GM12878 (cell line): Measurements from ENCODE around the gene ZCCHC2. TPM values are rescaled to one million over a fixed set of nuclear protein-coding genes. Genes with fewer than 3 reads are reported as not detected.

Source experiments
- ATAC-seq: fragments of 200-7000 bp; cut with Tn5 transposase; 3 replicates; pipeline ENCODE4 v1.9.1; 2020; ENCODE audit warnings: mild to moderate bottlenecking, moderate library complexity
- BruUV-seq: library from RNA; stranded (reverse); fragments of 400-500 nt; replicated peaks from 2 replicates; lab custom pipeline; 2021; lab: Mats Ljungman, UMichigan
- CTCF ChIA-PET: fragments of 300-600 bp; sonication (Branson Sonifier 250); formaldehyde crosslinking; extraction: SDS; loops from one replicate; lab custom pipeline; 2021; ENCODE audit warnings: inconsistent platforms; lab: Yijun Ruan, JAX
- POLR2A ChIA-PET: fragments of 350-600 bp; formaldehyde crosslinking; extraction: SDS; loops from one replicate; lab custom pipeline; 2021; ENCODE audit warnings: inconsistent platforms; lab: Charles Lee
- RAD21 ChIA-PET: fragments of 300-600 bp; sonication (Branson Sonifier 250); formaldehyde crosslinking; loops from one replicate; lab custom pipeline; 2023; ENCODE audit warnings: antibody characterized with exemption; ENCODE audit not compliant: unreplicated experiment; lab: Charles Lee
- SMC1A ChIA-PET: fragments of 300-600 bp; sonication (Branson Sonifier 250); formaldehyde crosslinking; loops from one replicate; lab custom pipeline; 2023; ENCODE audit not compliant: unreplicated experiment, uncharacterized antibody; lab: Charles Lee
- DNase-seq: peaks from one replicate; pipeline ENCODE4 v3.0.0-alpha.2; 2011; ENCODE audit warnings: low read depth, low spot score
- FAIRE-seq: peaks from 3 replicates; lab custom pipeline; 2011; peaks lifted over from hg19 to GRCh38; lab: Jason Lieb, UNC
- H2AFZ ChIP-seq: 2 replicates; pipeline ENCODE4 v1.6.0; 2011; ENCODE audit warnings: low read depth, low read length, control low read depth; ENCODE audit not compliant: control insufficient read depth
- H3K27ac ChIP-seq: 2 replicates; pipeline ENCODE4 v1.5.1; 2011; ENCODE audit warnings: control low read depth; ENCODE audit not compliant: control insufficient read depth, insufficient read depth
- H3K27me3 ChIP-seq, 2 experiments: replicated peaks in 1 of 2; 2 replicates each; pipeline versions ENCODE4 v1.6.0 to v1.6.1; 2011; ENCODE audit warnings: low read length in 1 of 2; ENCODE audit not compliant: control insufficient read depth in 2 of 2, insufficient read depth in 2 of 2
- H3K36me3 ChIP-seq, 2 experiments: 2 replicates each; pipeline ENCODE4 v1.5.1; 2011; ENCODE audit warnings: low read length in 1 of 2; ENCODE audit not compliant: control insufficient read depth in 2 of 2, insufficient read depth in 2 of 2
- H3K4me1 ChIP-seq: 2 replicates; pipeline ENCODE4 v1.6.1; 2011; ENCODE audit warnings: mild to moderate bottlenecking, low read length, moderate library complexity, mixed read lengths; ENCODE audit not compliant: control insufficient read depth, insufficient read depth
- H3K4me2 ChIP-seq: 2 replicates; pipeline ENCODE4 v1.6.0; 2011; ENCODE audit warnings: control low read depth; ENCODE audit not compliant: control insufficient read depth, insufficient read depth
- H3K4me3 ChIP-seq: fragments of 200-600 bp; sonication (generic); 2 replicates; pipeline ENCODE4 v1.5.1; 2016
- H3K79me2 ChIP-seq: 2 replicates; pipeline ENCODE4 v1.6.0; 2011; ENCODE audit warnings: low read length; ENCODE audit not compliant: control insufficient read depth, insufficient read depth
- H3K9ac ChIP-seq: 2 replicates; pipeline ENCODE4 v1.8.0; 2011; ENCODE audit warnings: low read length, control low read depth, mixed read lengths; ENCODE audit not compliant: control insufficient read depth, insufficient read depth
- H3K9me3 ChIP-seq: replicated peaks from 3 replicates; pipeline ENCODE4 v1.5.1; 2011; ENCODE audit warnings: mild to moderate bottlenecking, low read length; ENCODE audit not compliant: control insufficient read depth, insufficient read depth
- H4K20me1 ChIP-seq: 2 replicates; pipeline ENCODE4 v1.6.0; 2011; ENCODE audit not compliant: control insufficient read depth, insufficient read depth
- BCL11A ChIP-seq: IDR thresholded peaks from 2 replicates; pipeline ENCODE4 v1.6.1; 2011; ENCODE audit warnings: low read depth, low read length
- BHLHE40 ChIP-seq, 2 experiments: fragments of 450-650 bp in 1 of 2; IDR thresholded peaks; 2 replicates each; pipeline ENCODE4 v1.6.1; 2011 to 2017; ENCODE audit warnings: low read depth in 2 of 2, borderline replicate concordance in 1 of 2, improper control_type of control experiment in 1 of 2, low read length in 1 of 2, mild to moderate bottlenecking in 1 of 2
- CEBPB ChIP-seq, 2 experiments: fragments of 150-350 bp in 1 of 2; IDR thresholded peaks; 2 replicates each; pipeline ENCODE4 v1.6.1; 2012 to 2014; ENCODE audit warnings: low read depth in 2 of 2, low read length in 2 of 2, borderline replicate concordance in 1 of 2, inconsistent platforms in 1 of 2
- ESRRA ChIP-seq: IDR thresholded peaks from 2 replicates; pipeline ENCODE4 v1.6.1; 2012; ENCODE audit warnings: mild to moderate bottlenecking, low read length, improper control_type of control experiment
- IRF4 ChIP-seq: IDR thresholded peaks from 2 replicates; pipeline ENCODE4 v1.6.1; 2011; ENCODE audit warnings: low read depth, low read length
- MLLT1 ChIP-seq: fragments of 450-650 bp; IDR thresholded peaks from 2 replicates; pipeline ENCODE4 v1.6.1; 2016; ENCODE audit warnings: mild to moderate bottlenecking
- MYB ChIP-seq: fragments of 150-350 bp; IDR thresholded peaks from 2 replicates; pipeline ENCODE4 v1.6.1; 2014; ENCODE audit warnings: mild to moderate bottlenecking, low read depth, low read length, borderline replicate concordance
- NFXL1 ChIP-seq: fragments of 450-650 bp; IDR thresholded peaks from 2 replicates; pipeline ENCODE4 v1.6.1; 2017; ENCODE audit warnings: antibody characterized with exemption, mild to moderate bottlenecking, borderline replicate concordance
- NFYA ChIP-seq: IDR thresholded peaks from 2 replicates; pipeline ENCODE4 v1.6.1; 2011; ENCODE audit warnings: low read depth, mild to moderate bottlenecking, low read length, improper control_type of control experiment, borderline replicate concordance
- NR2C1 ChIP-seq: fragments of 450-650 bp; IDR thresholded peaks from 2 replicates; pipeline ENCODE4 v1.6.1; 2017; ENCODE audit warnings: antibody characterized with exemption, mild to moderate bottlenecking, moderate library complexity
- PRDM15 ChIP-seq: fragments of 450-650 bp; formaldehyde crosslinking; IDR thresholded peaks from 2 replicates; pipeline ENCODE4 v1.4.0; 2020; ENCODE audit warnings: mild to moderate bottlenecking, moderate library complexity
- SIX5 ChIP-seq: IDR thresholded peaks from 2 replicates; pipeline ENCODE4 v1.6.1; 2011; ENCODE audit warnings: mild to moderate bottlenecking, low read depth, low read length, moderate library complexity; ENCODE audit not compliant: severe bottlenecking
- SUPT20H ChIP-seq: IDR thresholded peaks from 2 replicates; pipeline ENCODE4 v1.6.1; 2011; ENCODE audit warnings: low read depth, mild to moderate bottlenecking, low read length, moderate library complexity, borderline replicate concordance; ENCODE audit not compliant: control insufficient read depth
- WRNIP1 ChIP-seq: IDR thresholded peaks from 2 replicates; pipeline ENCODE4 v1.6.1; 2011; ENCODE audit warnings: low read depth, low read length, improper control_type of control experiment, borderline replicate concordance
- ZBTB33 ChIP-seq: fragments of 450-650 bp; IDR thresholded peaks from 2 replicates; pipeline ENCODE4 v1.6.1; 2017; ENCODE audit warnings: mild to moderate bottlenecking
- ZNF217 ChIP-seq: fragments of 450-650 bp; IDR thresholded peaks from 2 replicates; pipeline ENCODE4 v1.6.1; 2017; ENCODE audit warnings: antibody characterized with exemption, mild to moderate bottlenecking
- WGBS: methylation state at CpG from one replicate; pipeline ENCODE4 v1.1.6; 2016; ENCODE audit warnings: low lambda C conversion rate; ENCODE audit not compliant: insufficient replicate concordance, insufficient coverage; ENCODE audit errors: missing lambda C conversion rate; 5-methylcytosine and 5-hydroxymethylcytosine counted together
- in situ Hi-C: fragments of 300-500 bp; cut with MboI; formaldehyde crosslinking; loops from 9 replicates; pipeline ENCODE4 v1.14.3; 2018; ENCODE audit warnings: mixed read lengths
- intact Hi-C: fragments of 100-400 bp; cut with micrococcal nuclease; formaldehyde crosslinking; loops from one replicate; pipeline ENCODE4 v1.14.2; 2022; ENCODE audit not compliant: unreplicated experiment
- polyA plus RNA-seq, 11 experiments: library from polyadenylated mRNA; depleted of rRNA in 4 of 11; unstranded in 6 of 11; stranded (reverse) in 5 of 11; fragments of >200 nt; fragmentation: Nextera tagmentation in 4 of 11; fragmentation: Illumina TruSeq in 1 of 11; extraction: Ambion mirVana in 4 of 11; extraction: Trizol in 1 of 11; gene quantifications; 1 replicate in 1 of 11; 2 replicates in 10 of 11; pipeline versions ENCODE4 v1.2.1 to v1.2.3, GENCODE V29; 2011 to 2016; ENCODE audit warnings: inconsistent platforms in 2 of 11, missing spikeins in 2 of 11, low read depth in 1 of 11
- total RNA-seq, 4 experiments: library from RNA; depleted of rRNA in 3 of 4; stranded (reverse); fragments of >200 nt in 3 of 4; fragmentation: Illumina TruSeq in 1 of 4; extraction: Trizol in 1 of 4; gene quantifications; 2 replicates each; pipeline versions ENCODE4 v1.2.1 to v1.2.3, GENCODE V29; 2013 to 2021

Gene ZCCHC2
- total and polyA plus RNA-seq, 10 of the 15 experiments (the other 5 are each of a cell fraction or from before 2014, with no cell fraction given) = 1.7 to 17.4 (median 8.6) TPM

GRCh38 chr18:62516242-62516641, 6.6 kb upstream of the ZCCHC2 start:
- DNase-seq (no peak), ATAC-seq (no peak), FAIRE-seq (no peak)
- RAD21 ChIA-PET = no interaction called here
- 43% methylated on average over 1 of the region's 1 CpG for WGBS
- no peak overlapping the region for H3K4me2 ChIP-seq
- no peaks in the 10 kb centered on the region for H3K36me3 ChIP-seq
- H3K9ac ChIP-seq = no peak overlapping the region
- no peaks in the 10 kb centered on the region for H3K79me2 ChIP-seq
- H3K9me3 ChIP-seq = peaks cover 6% of the 10 kb centered on the region
- intact Hi-C loops = no loop called here
- H3K4me1 ChIP-seq = no peaks in the 10 kb centered on the region
- SMC1A ChIA-PET = interaction anchor here (1.0 kb wide), 1 partner anchor 90 kb away, joined by 3 read pairs; no protein-coding TSS in a partner anchor
- CTCF ChIA-PET = interaction anchor here (1.5 kb wide), 1 partner anchor 91 kb away, joined by 3 read pairs; no protein-coding TSS in a partner anchor
- H2AFZ ChIP-seq = no peak overlapping the region
- H3K4me3 ChIP-seq = no peak overlapping the region
- in situ Hi-C loops = no loop called here
- BruUV-seq = no TSS peak
- H3K27ac ChIP-seq = no peak overlapping the region
- peaks cover 0 to 3% of the 10 kb centered on the region in 2 experiments; a peak in 2 of 4 replicates for H3K27me3 ChIP-seq
- no peaks in the 10 kb centered on the region for H4K20me1 ChIP-seq
- POLR2A ChIA-PET = no interaction called here
- TF ChIP-seq SUPT20H (no peak), CEBPB (IDR thresholded peaks at IDR 0.05; ENCODE audit: borderline replicate concordance in 1 of 2, low read depth in 2 of 2, low read length in 2 of 2) (no peak), NFXL1 (no peak), MLLT1 (no peak), ZNF217 (no peak), WRNIP1 (no peak), ZBTB33 (no peak), SIX5 (no peak), MYB (no peak), BHLHE40 (IDR thresholded peaks at IDR 0.05; ENCODE audit: borderline replicate concordance in 1 of 2, low read depth in 2 of 2, low read length in 1 of 2) (no peak), IRF4 (no peak), BCL11A (no peak), PRDM15 (no peak), NR2C1 (no peak), NFYA (no peak), ESRRA (no peak)
